DOHH2 (cell line): ENCODE data around the gene PDRG1.

Experiments
- H3F3A ChIP-seq: fragments of 200-600 bp; sonication (generic), shearing (Covaris generic); 2 replicates; pipeline ENCODE4 v1.6.0; 2016; ENCODE audit warnings: antibody characterized with exemption, mild to moderate bottlenecking; ENCODE audit not compliant: control insufficient read depth, insufficient read depth
- H3K27ac ChIP-seq: fragments of 200-600 bp; sonication (generic); 2 replicates; pipeline ENCODE4 v1.5.1; 2014; ENCODE audit warnings: low read depth, mild to moderate bottlenecking, low read length, moderate library complexity
- H3K27me3 ChIP-seq: fragments of 200-600 bp; sonication (generic); 2 replicates; pipeline ENCODE4 v1.6.1; 2014; ENCODE audit warnings: mild to moderate bottlenecking, low read length, mixed read lengths; ENCODE audit not compliant: control insufficient read depth
- H3K36me3 ChIP-seq: fragments of 200-600 bp; sonication (generic); 2 replicates; pipeline ENCODE4 v1.6.1; 2014; ENCODE audit warnings: mild to moderate bottlenecking, low read length, moderate library complexity, mixed read lengths; ENCODE audit not compliant: control insufficient read depth
- H3K4me1 ChIP-seq: fragments of 200-600 bp; sonication (generic); 2 replicates; pipeline ENCODE4 v1.6.1; 2014; ENCODE audit warnings: mild to moderate bottlenecking, low read length, mixed read lengths; ENCODE audit not compliant: control insufficient read depth
- H3K4me2 ChIP-seq: fragments of 200-600 bp; sonication (generic); 2 replicates; pipeline ENCODE4 v1.6.0; 2014; ENCODE audit warnings: mild to moderate bottlenecking, low read length, moderate library complexity
- H3K4me3 ChIP-seq: fragments of 200-600 bp; sonication (generic); 2 replicates; pipeline ENCODE4 v1.5.1; 2014; ENCODE audit warnings: mild to moderate bottlenecking, low read length, mixed read lengths
- H3K79me2 ChIP-seq: fragments of 200-600 bp; sonication (generic); 2 replicates; pipeline ENCODE4 v1.6.1; 2014; ENCODE audit warnings: mild to moderate bottlenecking, low read length, mixed read lengths; ENCODE audit not compliant: control insufficient read depth
- H3K9me2 ChIP-seq: fragments of 200-600 bp; sonication (generic); replicated peaks from 2 replicates; pipeline ENCODE4 v1.6.1; 2014; ENCODE audit warnings: mild to moderate bottlenecking, low read length, mixed read lengths; ENCODE audit not compliant: control insufficient read depth
- H3K9me3 ChIP-seq: fragments of 200-600 bp; sonication (generic); 2 replicates; pipeline ENCODE4 v1.6.1; 2014; ENCODE audit warnings: antibody characterized with exemption, low read length, mixed read lengths; ENCODE audit not compliant: control insufficient read depth, insufficient read depth
- H4K20me1 ChIP-seq: fragments of 200-600 bp; sonication (generic); 2 replicates; pipeline ENCODE4 v1.6.0; 2014; ENCODE audit warnings: low read depth, mild to moderate bottlenecking, antibody characterized with exemption, low read length, moderate library complexity; ENCODE audit not compliant: control insufficient read depth, insufficient read depth
- EZH2phosphoT487 ChIP-seq: fragments of 200-600 bp; sonication (generic); IDR thresholded peaks from 2 replicates; pipeline ENCODE4 v1.6.1; 2017; ENCODE audit warnings: borderline replicate concordance, mild to moderate bottlenecking, antibody characterized with exemption, low read length, moderate library complexity, mixed read lengths
- TF ChIP-seq, protein P1 (sequence below): fragments of 200-600 bp; sonication (generic); IDR thresholded peaks from one replicate; pipeline ENCODE4 v1.5.1; 2014; ENCODE audit warnings: antibody characterized with exemption, mild to moderate bottlenecking, low read depth, low read length; ENCODE audit not compliant: poor library complexity, severe bottlenecking

PDRG1 gene

DNA sequence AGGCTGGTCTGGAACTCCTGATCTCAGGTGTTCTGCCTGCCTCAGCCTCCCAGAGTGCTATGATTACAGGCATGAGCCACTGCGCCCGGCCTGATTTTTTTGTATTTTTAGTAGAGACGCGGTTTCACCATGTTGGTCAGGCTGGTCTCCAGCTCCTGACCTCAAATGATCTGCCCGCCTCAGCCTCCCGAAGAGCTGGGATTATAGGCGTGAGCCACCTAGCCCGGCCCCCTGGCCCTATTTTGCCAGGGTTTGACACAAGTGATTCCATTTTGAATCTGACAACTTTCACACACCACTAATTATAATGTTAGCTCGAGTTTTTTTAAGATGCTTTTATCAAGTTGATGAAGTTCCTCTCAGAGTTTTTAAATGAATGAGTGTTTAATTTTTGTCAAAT is 55.8 kb downstream of the PDRG1 start:
- TF ChIP-seq, protein P1, sequence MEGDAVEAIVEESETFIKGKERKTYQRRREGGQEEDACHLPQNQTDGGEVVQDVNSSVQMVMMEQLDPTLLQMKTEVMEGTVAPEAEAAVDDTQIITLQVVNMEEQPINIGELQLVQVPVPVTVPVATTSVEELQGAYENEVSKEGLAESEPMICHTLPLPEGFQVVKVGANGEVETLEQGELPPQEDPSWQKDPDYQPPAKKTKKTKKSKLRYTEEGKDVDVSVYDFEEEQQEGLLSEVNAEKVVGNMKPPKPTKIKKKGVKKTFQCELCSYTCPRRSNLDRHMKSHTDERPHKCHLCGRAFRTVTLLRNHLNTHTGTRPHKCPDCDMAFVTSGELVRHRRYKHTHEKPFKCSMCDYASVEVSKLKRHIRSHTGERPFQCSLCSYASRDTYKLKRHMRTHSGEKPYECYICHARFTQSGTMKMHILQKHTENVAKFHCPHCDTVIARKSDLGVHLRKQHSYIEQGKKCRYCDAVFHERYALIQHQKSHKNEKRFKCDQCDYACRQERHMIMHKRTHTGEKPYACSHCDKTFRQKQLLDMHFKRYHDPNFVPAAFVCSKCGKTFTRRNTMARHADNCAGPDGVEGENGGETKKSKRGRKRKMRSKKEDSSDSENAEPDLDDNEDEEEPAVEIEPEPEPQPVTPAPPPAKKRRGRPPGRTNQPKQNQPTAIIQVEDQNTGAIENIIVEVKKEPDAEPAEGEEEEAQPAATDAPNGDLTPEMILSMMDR: no peak
- no peak for TF ChIP-seq EZH2phosphoT487
- Histone ChIP-seq H3F3A (no peaks in the 10 kb centered on the region), H3K27ac (no peak overlapping the region), H3K4me3 (no peak overlapping the region), H3K27me3 (no peaks in the 10 kb centered on the region), H3K36me3 (no peaks in the 10 kb centered on the region), H3K4me2 (no peak overlapping the region), H3K9me2 (no peaks in the 10 kb centered on the region), H3K9me3 (no peaks in the 10 kb centered on the region), H4K20me1 (no peaks in the 10 kb centered on the region), H3K79me2 (no peaks in the 10 kb centered on the region), H3K4me1 (0 out of 2 replicates have a peak, but pooled peaks cover 3% of the 10 kb centered on the region)

DNA sequence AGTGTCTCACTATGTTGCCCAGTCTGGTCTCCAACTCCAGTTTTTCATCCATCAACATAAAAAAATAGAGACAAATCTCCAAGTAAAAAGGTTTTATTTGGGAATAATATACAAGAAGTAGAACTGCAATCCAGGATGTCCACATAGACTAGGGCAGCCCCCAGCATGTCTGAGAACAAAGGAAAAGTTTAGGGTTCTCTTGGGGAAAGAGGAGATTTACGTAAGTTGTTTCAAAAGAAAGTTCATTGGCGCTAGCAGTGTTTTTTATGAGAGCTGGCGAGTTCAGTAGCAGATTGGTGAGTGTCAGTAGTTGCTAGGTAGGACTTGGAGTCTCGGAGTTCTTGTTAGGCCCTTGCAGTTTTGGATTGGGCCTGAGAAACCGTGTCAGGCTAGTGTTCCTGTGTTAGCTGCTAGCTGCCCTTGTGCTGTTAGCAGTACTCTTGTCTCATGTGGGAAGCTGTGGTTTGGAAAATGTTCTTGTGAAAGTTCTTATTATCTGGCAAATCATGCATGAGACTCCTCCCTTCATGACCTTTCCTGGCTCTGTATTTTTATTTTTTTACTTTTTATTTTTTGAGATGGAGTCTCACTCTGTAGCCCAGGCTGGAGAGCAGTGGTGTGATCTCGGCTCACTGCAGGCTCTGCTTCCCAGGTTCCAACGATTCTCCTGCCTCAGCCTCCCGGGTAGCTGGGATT is 56.7 kb downstream of the PDRG1 start:
- Histone ChIP-seq H3K27ac (no peak overlapping the region), H3K79me2 (no peaks in the 10 kb centered on the region), H3F3A (no peaks in the 10 kb centered on the region), H3K4me2 (no peak overlapping the region), H4K20me1 (no peaks in the 10 kb centered on the region), H3K9me2 (no peaks in the 10 kb centered on the region), H3K36me3 (no peaks in the 10 kb centered on the region), H3K4me1 (0 out of 2 replicates have a peak, but pooled peaks cover 3% of the 10 kb centered on the region), H3K9me3 (no peaks in the 10 kb centered on the region), H3K4me3 (no peak overlapping the region), H3K27me3 (no peaks in the 10 kb centered on the region)
- TF ChIP-seq, protein P1: no peak
- no peak for TF ChIP-seq EZH2phosphoT487
